Astrocyte (in vitro differentiated cells and primary cell): ENCODE measurements around the gene FNDC3B. TPM values are rescaled to one million over a fixed set of nuclear protein-coding genes. Genes with fewer than 3 reads are reported as not detected.

Experiments
- DNase-seq: peaks from one replicate; pipeline ENCODE4 v3.0.0-alpha.2; 2010; ENCODE audit warnings: low read depth
- FAIRE-seq: peaks from 2 replicates; lab custom pipeline; 2011; peaks lifted over from hg19 to GRCh38; lab: Jason Lieb, UNC
- H2AFZ ChIP-seq: 2 replicates; pipeline ENCODE4 v1.6.0; 2012; ENCODE audit warnings: low read depth, low read length, inconsistent platforms
- H3K27ac ChIP-seq: 2 replicates; pipeline ENCODE4 v1.5.1; 2011; ENCODE audit warnings: low read depth, low read length, inconsistent platforms
- H3K27me3 ChIP-seq: 2 replicates; pipeline ENCODE4 v1.6.0; 2011; ENCODE audit warnings: low read length, inconsistent platforms; ENCODE audit not compliant: insufficient read depth
- H3K36me3 ChIP-seq: 2 replicates; pipeline ENCODE4 v1.5.1; 2011; ENCODE audit warnings: low read length, inconsistent platforms; ENCODE audit not compliant: insufficient read depth
- H3K4me1 ChIP-seq: 2 replicates; pipeline ENCODE4 v1.5.1; 2011; ENCODE audit warnings: low read length, inconsistent platforms; ENCODE audit not compliant: insufficient read depth
- H3K4me2 ChIP-seq: 2 replicates; pipeline ENCODE4 v1.6.0; 2012; ENCODE audit warnings: low read length, inconsistent platforms
- H3K4me3 ChIP-seq: 2 replicates; pipeline ENCODE4 v1.5.1; 2011; ENCODE audit warnings: low read depth, mild to moderate bottlenecking, low read length, inconsistent platforms; ENCODE audit not compliant: insufficient read depth
- H3K79me2 ChIP-seq: 2 replicates; pipeline ENCODE4 v1.6.0; 2012; ENCODE audit warnings: mild to moderate bottlenecking, low read length, inconsistent platforms; ENCODE audit not compliant: insufficient read depth
- H3K9ac ChIP-seq: 2 replicates; pipeline ENCODE4 v1.6.0; 2012; ENCODE audit warnings: mild to moderate bottlenecking, low read length, inconsistent platforms
- H3K9me3 ChIP-seq: 2 replicates; pipeline ENCODE4 v1.5.1; 2012; ENCODE audit warnings: low read depth, mild to moderate bottlenecking, low read length, inconsistent platforms; ENCODE audit not compliant: insufficient read depth
- H4K20me1 ChIP-seq: 2 replicates; pipeline ENCODE4 v1.6.0; 2012; ENCODE audit warnings: low read length, inconsistent platforms; ENCODE audit not compliant: insufficient read depth
- H3K27ac Mint-ChIP-seq: one replicate; pipeline ENCODE4 v1.8.0; 2021; ENCODE audit warnings: mild to moderate bottlenecking, mixed read lengths; ENCODE audit not compliant: unreplicated experiment
- H3K27me3 Mint-ChIP-seq: one replicate; pipeline ENCODE4 v1.8.0; 2021; ENCODE audit warnings: low read depth, mixed read lengths; ENCODE audit not compliant: unreplicated experiment
- H3K36me3 Mint-ChIP-seq: one replicate; pipeline ENCODE4 v1.8.0; 2021; ENCODE audit warnings: low read depth, mixed read lengths; ENCODE audit not compliant: unreplicated experiment
- H3K4me1 Mint-ChIP-seq: one replicate; pipeline ENCODE4 v1.8.0; 2021; ENCODE audit warnings: low read depth, mixed read lengths; ENCODE audit not compliant: unreplicated experiment
- H3K4me3 Mint-ChIP-seq: one replicate; pipeline ENCODE4 v1.8.0; 2021; ENCODE audit warnings: mild to moderate bottlenecking, moderate library complexity, mixed read lengths; ENCODE audit not compliant: unreplicated experiment
- H3K9me3 Mint-ChIP-seq: one replicate; pipeline ENCODE4 v1.8.0; 2021; ENCODE audit warnings: mild to moderate bottlenecking, mixed read lengths; ENCODE audit not compliant: unreplicated experiment
- EZH2 ChIP-seq: IDR thresholded peaks from 2 replicates; pipeline ENCODE4 v1.6.1; 2012; ENCODE audit warnings: mild to moderate bottlenecking, low read length, inconsistent platforms; ENCODE audit not compliant: insufficient read depth
- total RNA-seq: library from RNA; stranded (reverse); gene quantifications from 2 replicates; pipeline ENCODE4 v1.2.1, GENCODE V29; 2021
- TF ChIP-seq, protein P1 (sequence below): IDR thresholded peaks from 2 replicates; pipeline ENCODE4 v1.5.1; 2011; ENCODE audit warnings: low read depth, mild to moderate bottlenecking, inconsistent platforms, low read length, moderate library complexity; ENCODE audit not compliant: insufficient read depth

The FNDC3B gene
- total RNA-seq, 1 donor from 2014 or later: 327 TPM

DNA sequence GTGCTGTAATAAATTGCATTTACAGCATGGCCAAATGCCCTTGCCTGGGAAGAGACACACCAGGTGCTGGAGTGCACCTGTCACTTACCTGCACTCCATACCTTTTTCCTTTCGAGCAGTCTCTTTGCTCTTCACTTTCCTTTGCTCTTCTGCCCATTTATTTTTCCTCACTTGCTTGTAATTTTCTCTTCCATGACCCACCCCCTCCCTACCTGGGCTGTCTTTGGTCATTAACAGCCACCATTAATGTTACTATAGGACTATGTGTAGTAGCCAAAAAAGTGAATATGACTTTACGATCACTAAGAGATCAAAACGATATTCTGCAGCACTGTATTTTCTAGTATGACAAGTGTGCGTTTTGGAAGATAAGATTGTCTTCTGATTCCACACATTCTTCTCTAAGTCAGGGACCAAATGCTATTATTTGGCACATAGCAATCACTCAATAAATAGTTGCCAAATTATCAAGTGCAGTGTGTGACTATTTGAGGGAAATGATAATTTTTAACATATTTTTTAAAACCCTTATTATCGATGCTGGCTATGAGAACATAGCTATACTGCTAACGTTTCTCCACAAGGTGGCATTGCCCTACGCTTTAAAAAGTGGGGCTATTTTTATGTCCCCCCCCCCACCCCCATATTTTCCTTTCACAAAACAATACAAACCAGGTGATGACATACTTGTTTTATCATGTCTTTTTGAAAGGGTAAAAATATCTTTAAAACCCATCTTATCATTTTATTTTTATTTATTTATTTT is 294.5 kb downstream of the FNDC3B start:
- H3K4me1 Mint-ChIP-seq: no peaks in the 10 kb centered on the region
- no peaks in the 10 kb centered on the region for H3K9me3 Mint-ChIP-seq
- H3K4me3 Mint-ChIP-seq: no peak overlapping the region
- Histone ChIP-seq H3K27me3 (no peaks in the 10 kb centered on the region), H3K4me1 (peaks cover 4% of the 10 kb centered on the region), H3K9ac (no peak overlapping the region), H4K20me1 (peaks cover 28% of the 10 kb centered on the region), H3K4me2 (no peak overlapping the region), H3K27ac (no peak overlapping the region), H2AFZ (no peak overlapping the region), H3K36me3 (peaks cover 70% of the 10 kb centered on the region), H3K4me3 (no peak overlapping the region), H3K9me3 (no peaks in the 10 kb centered on the region), H3K79me2 (peaks cover 10% of the 10 kb centered on the region)
- TF ChIP-seq, protein P1, sequence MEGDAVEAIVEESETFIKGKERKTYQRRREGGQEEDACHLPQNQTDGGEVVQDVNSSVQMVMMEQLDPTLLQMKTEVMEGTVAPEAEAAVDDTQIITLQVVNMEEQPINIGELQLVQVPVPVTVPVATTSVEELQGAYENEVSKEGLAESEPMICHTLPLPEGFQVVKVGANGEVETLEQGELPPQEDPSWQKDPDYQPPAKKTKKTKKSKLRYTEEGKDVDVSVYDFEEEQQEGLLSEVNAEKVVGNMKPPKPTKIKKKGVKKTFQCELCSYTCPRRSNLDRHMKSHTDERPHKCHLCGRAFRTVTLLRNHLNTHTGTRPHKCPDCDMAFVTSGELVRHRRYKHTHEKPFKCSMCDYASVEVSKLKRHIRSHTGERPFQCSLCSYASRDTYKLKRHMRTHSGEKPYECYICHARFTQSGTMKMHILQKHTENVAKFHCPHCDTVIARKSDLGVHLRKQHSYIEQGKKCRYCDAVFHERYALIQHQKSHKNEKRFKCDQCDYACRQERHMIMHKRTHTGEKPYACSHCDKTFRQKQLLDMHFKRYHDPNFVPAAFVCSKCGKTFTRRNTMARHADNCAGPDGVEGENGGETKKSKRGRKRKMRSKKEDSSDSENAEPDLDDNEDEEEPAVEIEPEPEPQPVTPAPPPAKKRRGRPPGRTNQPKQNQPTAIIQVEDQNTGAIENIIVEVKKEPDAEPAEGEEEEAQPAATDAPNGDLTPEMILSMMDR: no peak
- no peak for TF ChIP-seq EZH2
- no peak overlapping the region for H3K27ac Mint-ChIP-seq
- no peak for DNase-seq
- no peaks in the 10 kb centered on the region for H3K27me3 Mint-ChIP-seq
- no peak for FAIRE-seq
- peaks cover 29% of the 10 kb centered on the region for H3K36me3 Mint-ChIP-seq

DNA sequence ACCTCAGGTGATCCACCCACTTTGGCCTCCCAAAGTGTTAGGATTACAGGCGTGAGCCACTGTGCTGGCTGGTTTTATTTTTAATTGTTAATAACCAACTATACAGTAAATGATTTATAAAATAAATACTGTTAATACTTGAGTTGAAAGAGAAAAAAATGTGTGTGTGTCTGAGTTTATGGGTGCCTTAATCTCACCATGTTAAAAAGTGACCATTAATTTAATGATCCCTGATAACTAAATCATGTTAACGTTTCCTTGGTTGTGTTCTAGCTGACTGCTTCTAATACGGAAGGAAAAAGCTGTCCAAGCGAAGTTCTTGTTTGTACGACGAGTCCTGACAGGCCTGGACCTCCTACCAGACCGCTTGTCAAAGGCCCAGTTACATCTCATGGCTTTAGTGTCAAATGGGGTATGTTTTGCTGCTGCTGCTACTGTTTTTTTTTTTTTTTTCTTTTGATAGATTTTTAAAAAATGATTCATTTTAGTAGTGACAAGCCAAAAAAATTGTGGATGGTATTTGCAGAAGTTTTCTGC is 295.4 kb downstream of the FNDC3B start:
- TF ChIP-seq, protein P1: no peak
- no peaks in the 10 kb centered on the region for H3K4me1 Mint-ChIP-seq
- no peak for FAIRE-seq
- Histone ChIP-seq H3K27ac (no peak overlapping the region), H3K4me3 (no peak overlapping the region), H4K20me1 (peaks cover 31% of the 10 kb centered on the region), H3K9ac (no peak overlapping the region), H3K27me3 (no peaks in the 10 kb centered on the region), H3K79me2 (peaks cover 10% of the 10 kb centered on the region), H3K4me1 (peaks cover 4% of the 10 kb centered on the region), H3K36me3 (peaks cover 63% of the 10 kb centered on the region), H3K4me2 (no peak overlapping the region), H2AFZ (no peak overlapping the region), H3K9me3 (no peaks in the 10 kb centered on the region)
- no peak overlapping the region for H3K4me3 Mint-ChIP-seq
- no peaks in the 10 kb centered on the region for H3K27me3 Mint-ChIP-seq
- peak overlapping the region; percentile 4 for H3K27ac Mint-ChIP-seq
- no peaks in the 10 kb centered on the region for H3K9me3 Mint-ChIP-seq
- no peak for DNase-seq
- peaks cover 24% of the 10 kb centered on the region for H3K36me3 Mint-ChIP-seq

DNA sequence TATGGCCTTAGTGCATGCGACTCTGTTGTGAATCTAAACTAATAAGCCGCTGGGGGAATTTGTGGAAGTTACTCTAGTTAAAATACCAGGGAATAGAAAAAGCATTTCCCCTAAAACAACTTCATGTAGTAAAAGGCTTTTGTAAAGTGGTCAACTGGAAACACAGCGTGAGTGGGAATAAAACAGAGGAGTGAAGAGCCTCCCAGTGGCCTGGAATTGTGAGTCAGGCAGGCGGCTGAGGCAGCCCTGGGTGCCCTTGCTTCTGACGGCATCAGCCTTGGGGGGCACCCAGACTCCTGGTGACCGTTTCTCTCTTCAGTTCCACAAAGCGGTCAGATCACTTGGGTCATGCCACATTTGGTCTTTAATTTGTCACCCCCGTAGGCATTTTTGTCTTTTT is 300.5 kb downstream of the FNDC3B start:
- FAIRE-seq: no peak
- peaks cover 70% of the 10 kb centered on the region for H3K36me3 ChIP-seq
- no peaks in the 10 kb centered on the region for H3K79me2 ChIP-seq

More for the DNA sequence above, 300.5 kb downstream of the FNDC3B start:
- H3K4me2 ChIP-seq: no peak overlapping the region
- no peak for DNase-seq
- H3K4me3 ChIP-seq: no peak overlapping the region
- H3K27ac Mint-ChIP-seq: no peak overlapping the region
- no peaks in the 10 kb centered on the region for H3K4me1 ChIP-seq
- H2AFZ ChIP-seq: no peak overlapping the region
- no peak overlapping the region for H3K27ac ChIP-seq
- no peak overlapping the region for H3K4me3 Mint-ChIP-seq
- TF ChIP-seq, protein P1: no peak
- no peak for TF ChIP-seq EZH2
- no peak overlapping the region for H3K9ac ChIP-seq
- no peaks in the 10 kb centered on the region for H3K27me3 ChIP-seq
- no peaks in the 10 kb centered on the region for H3K9me3 ChIP-seq
- H4K20me1 ChIP-seq: peaks cover 43% of the 10 kb centered on the region
- peaks cover 2% of the 10 kb centered on the region for H3K4me1 Mint-ChIP-seq
- no peaks in the 10 kb centered on the region for H3K9me3 Mint-ChIP-seq
- H3K36me3 Mint-ChIP-seq: peaks cover 18% of the 10 kb centered on the region
- H3K27me3 Mint-ChIP-seq: no peaks in the 10 kb centered on the region
